Spleen (tissue), 7 donors: ENCODE measurements around the gene XPR1.

ENCODE experiments used
- CTCF ChIP-seq, 11 experiments: fragments of 200-600 bp in 7 of 11; fragments of 450-650 bp in 4 of 11; sonication (generic) in 4 of 11; IDR thresholded peaks in 8 of 11; conservative IDR thresholded peaks in 3 of 11; 1 replicate in 7 of 11; 2 replicates in 4 of 11; pipeline versions ENCODE4 v1.4.0 to v1.8.0; 2016 to 2021; ENCODE audit warnings: antibody characterized with exemption in 11 of 11, inconsistent platforms in 4 of 11, mild to moderate bottlenecking in 1 of 11
- POLR2A ChIP-seq, 3 donors: fragments of 450-650 bp; IDR thresholded peaks; one replicate each; pipeline ENCODE4 v1.5.1; 2017; ENCODE audit warnings: antibody characterized with exemption in 3 of 3, mild to moderate bottlenecking in 1 of 3
- donor health status: DM: no; HTN: no; CAD: no; lungs with moderate emphysema.
- donor health status: DM: no; HTN: no; CAD: no.
- donor health status: DM: no; HTN: no; CAD: no.

DNA sequence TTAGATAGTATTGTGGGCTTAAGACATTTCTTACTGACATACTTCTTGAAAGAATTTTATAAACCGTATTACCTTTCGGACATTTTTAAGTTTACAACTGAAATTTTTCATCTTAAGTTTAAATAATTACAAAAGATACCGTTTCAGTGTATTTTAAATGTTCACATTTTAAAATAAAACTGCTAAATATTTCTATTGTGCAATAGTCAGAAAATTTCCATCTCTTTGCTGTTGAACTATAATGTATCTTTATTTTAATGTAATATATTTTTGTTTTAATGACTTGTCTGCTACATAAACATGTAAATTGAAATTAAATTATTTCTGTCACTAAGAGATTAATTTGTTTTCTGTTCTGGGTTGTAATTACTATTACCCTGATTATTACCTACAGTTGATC, 206.7 kb downstream of the XPR1 start:
- no peak for TF ChIP-seq CTCF (IDR thresholded peaks at IDR 0.05 in 8 of 11, conservative IDR thresholded peaks at IDR 0.05 in 3 of 11)
- no peak for TF ChIP-seq POLR2A (IDR thresholded peaks at IDR 0.05)
